Renal pelvis (tissue), 4 donors: ENCODE data around the gene TBC1D1. TPM values are rescaled to one million over a fixed set of nuclear protein-coding genes. Genes with fewer than 3 reads are reported as not detected.
"Not testable (repeated sequence)": the region's sequence is repeated elsewhere in the genome, so short reads cannot be mapped to it uniquely, and the experiment has no call there.

Experiments used
- DNase-seq: peaks from one replicate; pipeline ENCODE4 v3.0.0-alpha.2; 2013
- polyA plus RNA-seq, 3 donors: library from polyadenylated mRNA; unstranded; fragments of 120-200 nt; gene quantifications; one replicate each; pipeline ENCODE4 v1.2.1, GENCODE V29; 2013; ENCODE audit not compliant: insufficient read length in 3 of 3

Gene TBC1D1
- polyA plus RNA-seq, 3 donors = 188 to 205 (median 189) TPM

GRCh38 chr4:37960679-37961450 is 70.0 kb downstream of the TBC1D1 start:
- no peak for DNase-seq

DNA sequence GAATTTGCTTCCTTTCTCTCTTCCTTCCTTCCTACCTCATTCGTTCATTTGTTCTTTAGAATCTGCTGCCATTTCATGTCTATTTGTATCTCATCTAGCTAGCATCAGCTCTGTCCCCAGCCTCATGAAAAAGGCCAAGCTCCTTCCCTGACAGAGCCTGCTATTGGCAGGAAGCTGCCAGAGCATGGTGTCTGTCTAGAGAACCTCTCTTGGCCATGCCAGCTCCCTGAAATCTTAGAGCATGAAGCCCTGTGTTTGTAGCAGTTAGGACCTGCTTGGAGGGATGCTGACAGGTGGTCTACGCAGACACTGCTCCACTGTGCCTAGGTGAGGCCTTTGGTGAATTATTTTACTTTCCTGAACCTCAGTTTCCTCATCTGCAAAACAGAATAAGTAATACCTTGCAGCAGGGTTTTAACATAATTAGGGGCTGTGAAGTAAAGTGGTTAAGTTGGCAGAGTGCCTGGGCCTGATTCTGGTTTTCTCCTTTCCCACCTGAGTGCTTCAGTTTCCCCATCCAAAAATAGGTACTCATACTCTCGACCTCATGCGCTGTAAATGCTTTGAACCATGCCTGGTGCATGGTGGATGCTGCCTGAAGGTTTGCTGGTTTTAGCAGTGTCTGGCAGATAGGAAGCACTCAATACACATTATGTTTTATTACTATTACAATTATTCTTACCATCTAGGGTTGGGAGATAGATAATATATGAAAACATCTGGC is 74.0 kb downstream of the TBC1D1 start:
- no peak for DNase-seq

DNA sequence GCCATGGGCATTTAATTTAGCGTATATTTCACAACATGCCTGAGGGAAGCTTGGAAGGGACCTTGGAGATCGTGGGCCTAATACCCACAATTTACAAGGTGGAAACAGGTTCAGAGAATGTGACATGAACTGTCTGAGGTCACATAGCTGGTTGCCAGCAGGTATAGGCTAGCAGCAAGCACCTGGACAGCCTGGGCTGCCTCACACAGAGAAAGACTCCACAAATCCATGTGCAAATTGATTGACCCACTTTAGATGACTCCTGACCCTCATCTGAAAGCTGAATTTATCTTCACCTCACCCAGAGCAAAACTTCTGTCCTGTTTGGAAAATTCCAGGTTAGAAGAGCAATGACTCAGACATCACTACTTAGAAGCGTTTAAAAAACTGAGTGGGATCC is 75.2 kb downstream of the TBC1D1 start:
- DNase-seq = no peak

GRCh38 chr4:37967736-37968135 is 76.9 kb downstream of the TBC1D1 start:
- no peak for DNase-seq

GRCh38 chr4:37968747-37969146 is 77.9 kb downstream of the TBC1D1 start:
- no peak for DNase-seq

- DNase-seq = no peak
Measured at GRCh38 chr4:37970702-37971101, 79.8 kb downstream of the TBC1D1 start.

GRCh38 chr4:37971202-37971601 is 80.3 kb downstream of the TBC1D1 start:
- DNase-seq = no peak

GRCh38 chr4:37973441-37973840 is 82.6 kb downstream of the TBC1D1 start:
- DNase-seq = no peak

- not testable (repeated sequence) for DNase-seq
Measured at GRCh38 chr4:37975321-37975822, 84.5 kb downstream of the TBC1D1 start.

DNA sequence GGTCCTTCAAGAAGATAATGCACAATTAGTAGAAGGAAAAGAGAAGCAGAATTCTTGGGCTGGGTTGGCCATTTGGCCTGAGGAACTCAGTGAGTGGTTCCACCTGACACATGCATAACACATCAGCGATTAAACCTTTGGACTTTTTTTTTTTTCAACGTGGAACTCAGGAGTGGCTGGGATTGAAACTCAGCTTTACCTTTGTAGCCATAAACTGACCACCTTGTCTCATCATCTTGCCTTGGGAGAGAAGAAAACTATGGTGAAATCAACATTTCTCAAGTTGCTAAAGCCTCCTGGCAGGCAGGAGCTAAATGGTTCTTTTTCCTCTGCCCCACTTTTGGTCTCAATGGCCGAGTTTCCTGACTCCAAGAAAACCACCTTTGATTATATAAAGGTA is 85.6 kb downstream of the TBC1D1 start:
- DNase-seq = no peak

GRCh38 chr4:37976991-37977470 is 86.1 kb downstream of the TBC1D1 start:
- peak; percentile 85 for DNase-seq

DNA sequence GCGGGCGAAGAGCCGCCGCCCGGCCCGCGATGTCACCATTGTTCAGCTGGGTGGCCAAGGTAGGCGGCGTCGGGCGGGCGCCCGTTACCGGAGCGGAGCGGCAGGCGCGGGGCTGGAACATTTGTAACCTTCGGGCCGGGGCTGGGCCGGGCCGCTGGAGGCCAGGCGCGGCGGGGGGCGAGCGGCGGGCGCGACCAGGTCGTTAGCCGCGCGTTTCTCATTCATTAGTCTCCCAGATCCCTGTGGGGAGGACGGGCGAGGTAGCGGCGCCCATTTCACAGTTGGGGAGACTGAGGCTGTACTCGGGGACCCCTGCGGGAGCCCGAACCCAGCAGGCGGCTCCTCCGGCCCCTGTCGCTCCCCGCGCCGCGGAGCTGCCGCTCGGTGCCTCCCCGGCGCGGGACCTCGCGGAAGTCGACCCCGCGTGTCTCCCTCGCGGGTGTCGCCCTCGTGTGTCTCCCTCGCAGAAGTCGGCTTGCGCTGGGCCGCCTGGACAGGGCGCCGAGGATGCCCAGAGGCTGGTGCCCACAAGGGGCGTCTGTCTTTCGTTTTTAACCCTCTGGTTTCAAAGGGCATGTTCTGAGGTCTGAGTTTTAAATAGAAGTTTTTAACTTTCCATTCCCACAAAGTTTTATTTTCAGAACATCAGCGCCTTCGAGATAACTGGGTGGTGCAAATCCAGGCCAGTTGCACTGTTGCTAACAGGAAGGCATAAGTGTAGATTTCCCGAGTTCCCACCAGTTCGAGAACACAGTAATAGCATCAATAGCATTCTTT is 86.8 kb downstream of the TBC1D1 start:
- DNase-seq = peak; percentile 59

GRCh38 chr4:37978248-37978924 is 87.5 kb downstream of the TBC1D1 start:
- no peak for DNase-seq

DNA sequence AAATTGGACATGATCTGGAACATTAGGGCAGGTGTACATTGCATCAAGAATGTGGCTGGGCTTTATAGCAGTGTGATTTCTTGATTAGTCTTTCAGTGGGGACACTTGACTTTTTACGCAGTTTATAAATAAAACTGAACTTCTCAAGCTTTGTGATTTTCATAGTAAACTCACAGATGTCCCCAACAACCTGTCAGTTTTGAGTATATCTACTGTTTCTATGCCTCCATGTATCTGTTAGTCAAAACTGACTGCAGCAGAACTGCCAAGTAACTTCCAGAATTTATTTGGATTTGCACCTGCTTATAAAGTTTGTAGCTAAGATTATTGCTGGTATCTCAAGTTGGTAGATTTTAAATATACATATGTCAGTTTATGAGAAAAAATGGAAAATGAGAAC is 89.4 kb downstream of the TBC1D1 start:
- no peak for DNase-seq

- no peak for DNase-seq
Measured at GRCh38 chr4:37981425-37981824, 90.5 kb downstream of the TBC1D1 start.

GRCh38 chr4:37981844-37982720 is 91.2 kb downstream of the TBC1D1 start:
- no peak for DNase-seq

DNA sequence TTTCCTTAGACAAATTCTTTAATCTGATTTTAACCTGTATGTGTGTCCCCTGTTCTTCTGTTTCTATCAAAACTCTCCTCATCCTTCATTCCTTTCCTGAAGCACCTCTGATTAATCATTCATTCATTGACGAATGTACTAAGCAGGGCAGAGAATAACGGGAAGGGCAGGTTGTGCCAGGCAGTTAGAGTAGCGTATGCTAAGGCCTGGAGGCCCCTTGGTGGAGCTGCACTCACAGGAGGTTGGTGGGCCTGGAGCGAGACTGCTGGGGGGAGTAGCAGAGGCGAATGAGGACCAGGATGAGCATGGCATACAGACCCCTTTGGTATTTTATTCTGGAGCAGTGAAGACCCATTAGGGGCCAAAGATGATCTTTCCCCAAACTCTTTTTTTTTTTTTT is 91.9 kb downstream of the TBC1D1 start:
- no peak for DNase-seq

- DNase-seq = no peak
Measured at GRCh38 chr4:37983951-37984350, 93.1 kb downstream of the TBC1D1 start.

- no peak for DNase-seq
Measured at GRCh38 chr4:37985730-37986275, 94.9 kb downstream of the TBC1D1 start.

DNA sequence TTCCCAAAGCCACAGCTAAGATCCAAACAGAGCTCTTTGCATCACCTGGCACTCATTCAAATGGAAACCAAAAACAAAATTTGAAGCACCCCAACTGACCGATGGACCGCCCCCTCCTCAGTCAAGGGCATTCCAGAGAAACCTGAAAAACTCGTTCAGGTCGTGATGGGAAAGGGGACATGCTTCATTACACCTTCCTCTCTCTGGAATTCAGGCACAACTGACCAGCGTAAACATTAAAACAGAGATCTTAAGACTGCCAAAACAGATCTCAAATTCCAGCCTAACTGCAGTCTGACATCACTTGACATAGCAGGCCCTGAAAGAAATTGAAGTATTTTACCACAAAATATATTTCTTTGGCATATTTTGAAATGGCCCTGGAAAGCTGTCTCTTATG is 97.8 kb downstream of the TBC1D1 start:
- DNase-seq = peak; percentile 82
